ENCODE results near the gene PTPRN2. TPM values are rescaled to one million over a fixed set of nuclear protein-coding genes. Genes with fewer than 3 reads are reported as not detected.

Gene PTPRN2
- total RNA-seq, 1 donor from 2014 or later: 15.4 TPM

- Mint-ChIP-seq H3K4me1 (ENCODE audit: unreplicated experiment) (no peaks in the 10 kb centered on the region), H3K9me3 (no peaks in the 10 kb centered on the region), H3K27me3 (peaks cover 7% of the 10 kb centered on the region), H3K36me3 (no peaks in the 10 kb centered on the region), H3K27ac (no peak overlapping the region), H3K4me3 (no peak overlapping the region)
- TF ChIP-seq CTCF (conservative IDR thresholded peaks at IDR 0.05): no peak
- DNase-seq (ENCODE audit: extremely low spot score, unreplicated experiment): no peak
Observed at GRCh38 chr7:158067219-158067930, 520.2 kb downstream of the PTPRN2 start.

GRCh38 chr7:158066085-158066484, 521.5 kb downstream of the PTPRN2 start:
- no peaks in the 10 kb centered on the region for H3K36me3 Mint-ChIP-seq
- H3K4me1 Mint-ChIP-seq (ENCODE audit: unreplicated experiment): no peaks in the 10 kb centered on the region
- no peak for TF ChIP-seq CTCF (conservative IDR thresholded peaks at IDR 0.05)
- DNase-seq (ENCODE audit: extremely low spot score, unreplicated experiment): no peak
- H3K27ac Mint-ChIP-seq: no peak overlapping the region
- H3K27me3 Mint-ChIP-seq: peaks cover 7% of the 10 kb centered on the region
- H3K4me3 Mint-ChIP-seq: no peak overlapping the region
- no peaks in the 10 kb centered on the region for H3K9me3 Mint-ChIP-seq

GRCh38 chr7:158065340-158065739, 522.3 kb downstream of the PTPRN2 start:
- no peak for TF ChIP-seq CTCF (conservative IDR thresholded peaks at IDR 0.05)
- no peaks in the 10 kb centered on the region for H3K9me3 Mint-ChIP-seq
- no peaks in the 10 kb centered on the region for H3K4me1 Mint-ChIP-seq (ENCODE audit: unreplicated experiment)
- H3K4me3 Mint-ChIP-seq: no peak overlapping the region
- no peak overlapping the region for H3K27ac Mint-ChIP-seq
- H3K27me3 Mint-ChIP-seq: peaks cover 7% of the 10 kb centered on the region
- no peaks in the 10 kb centered on the region for H3K36me3 Mint-ChIP-seq
- DNase-seq (ENCODE audit: extremely low spot score, unreplicated experiment): no peak

- Mint-ChIP-seq H3K4me1 (ENCODE audit: unreplicated experiment) (no peaks in the 10 kb centered on the region), H3K27ac (no peak overlapping the region), H3K27me3 (peaks cover 7% of the 10 kb centered on the region), H3K9me3 (no peaks in the 10 kb centered on the region), H3K4me3 (no peak overlapping the region), H3K36me3 (no peaks in the 10 kb centered on the region)
- no peak for DNase-seq (ENCODE audit: extremely low spot score, unreplicated experiment)
- no peak for TF ChIP-seq CTCF (conservative IDR thresholded peaks at IDR 0.05)
Observed at GRCh38 chr7:158064631-158065030, 523.0 kb downstream of the PTPRN2 start.

GRCh38 chr7:158063850-158064610, 523.6 kb downstream of the PTPRN2 start:
- no peaks in the 10 kb centered on the region for H3K9me3 Mint-ChIP-seq
- H3K27me3 Mint-ChIP-seq: peaks cover 7% of the 10 kb centered on the region
- no peak for TF ChIP-seq CTCF (conservative IDR thresholded peaks at IDR 0.05)
- no peaks in the 10 kb centered on the region for H3K36me3 Mint-ChIP-seq
- DNase-seq (ENCODE audit: extremely low spot score, unreplicated experiment): no peak
- H3K27ac Mint-ChIP-seq: no peak overlapping the region
- H3K4me1 Mint-ChIP-seq (ENCODE audit: unreplicated experiment): no peaks in the 10 kb centered on the region
- no peak overlapping the region for H3K4me3 Mint-ChIP-seq

All from type B pancreatic cell (in vitro differentiated cells).